Coronary artery (tissue), 2 donors: Measurements from ENCODE around the gene ZDHHC24.

Source experiments
- DNase-seq: peaks from one replicate; pipeline ENCODE4 v3.0.0-alpha.2; 2017; ENCODE audit warnings: low spot score
- H3K27ac ChIP-seq, 2 donors: fragments of 200-600 bp; sonication (generic); one replicate each; pipeline ENCODE4 v1.5.1; 2016 to 2019
- H3K4me3 ChIP-seq: fragments of 200-600 bp; sonication (generic); 2 replicates; pipeline ENCODE4 v1.5.1; 2016; ENCODE audit warnings: mild to moderate bottlenecking, moderate library complexity
- TF ChIP-seq, protein P1 (sequence below): fragments of 200-600 bp; sonication (generic); IDR thresholded peaks from one replicate; pipeline ENCODE4 v1.5.1; 2019; ENCODE audit warnings: antibody characterized with exemption

Gene ZDHHC24, protein sequence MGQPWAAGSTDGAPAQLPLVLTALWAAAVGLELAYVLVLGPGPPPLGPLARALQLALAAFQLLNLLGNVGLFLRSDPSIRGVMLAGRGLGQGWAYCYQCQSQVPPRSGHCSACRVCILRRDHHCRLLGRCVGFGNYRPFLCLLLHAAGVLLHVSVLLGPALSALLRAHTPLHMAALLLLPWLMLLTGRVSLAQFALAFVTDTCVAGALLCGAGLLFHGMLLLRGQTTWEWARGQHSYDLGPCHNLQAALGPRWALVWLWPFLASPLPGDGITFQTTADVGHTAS

DNA sequence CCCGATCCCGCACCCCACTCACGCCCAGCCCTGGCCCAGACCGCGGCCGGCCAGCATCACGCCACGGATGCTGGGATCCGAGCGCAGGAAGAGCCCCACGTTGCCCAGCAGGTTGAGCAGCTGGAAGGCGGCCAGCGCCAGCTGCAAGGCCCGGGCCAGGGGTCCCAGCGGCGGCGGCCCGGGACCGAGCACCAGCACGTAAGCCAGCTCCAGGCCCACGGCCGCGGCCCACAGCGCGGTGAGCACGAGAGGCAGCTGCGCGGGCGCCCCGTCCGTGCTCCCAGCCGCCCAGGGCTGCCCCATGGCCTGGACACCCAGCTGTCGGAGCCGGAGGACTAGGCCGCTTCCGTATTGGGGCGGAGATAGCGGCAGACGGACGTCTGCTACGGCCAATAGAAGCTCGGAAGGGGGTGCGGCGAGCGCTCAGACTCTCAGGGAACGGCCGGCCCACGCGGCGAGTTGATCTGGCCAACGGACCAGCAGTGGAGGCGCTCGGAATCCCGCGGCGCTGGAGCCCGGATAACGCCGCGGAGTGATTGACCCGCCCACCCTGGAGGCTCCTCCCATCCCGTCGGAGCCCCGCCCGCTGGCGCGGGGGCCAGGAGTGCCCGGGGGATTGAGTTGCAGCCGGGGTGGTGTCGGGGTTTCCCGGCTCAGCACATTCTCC is at the start of gene ZDHHC24:
Gene ZDHHC24, minus strand, starts transcription at position 348 of the 667 bp plus-strand sequence. Its CDS starts 45 bp downstream, at position 303.
- TF ChIP-seq, protein P1, sequence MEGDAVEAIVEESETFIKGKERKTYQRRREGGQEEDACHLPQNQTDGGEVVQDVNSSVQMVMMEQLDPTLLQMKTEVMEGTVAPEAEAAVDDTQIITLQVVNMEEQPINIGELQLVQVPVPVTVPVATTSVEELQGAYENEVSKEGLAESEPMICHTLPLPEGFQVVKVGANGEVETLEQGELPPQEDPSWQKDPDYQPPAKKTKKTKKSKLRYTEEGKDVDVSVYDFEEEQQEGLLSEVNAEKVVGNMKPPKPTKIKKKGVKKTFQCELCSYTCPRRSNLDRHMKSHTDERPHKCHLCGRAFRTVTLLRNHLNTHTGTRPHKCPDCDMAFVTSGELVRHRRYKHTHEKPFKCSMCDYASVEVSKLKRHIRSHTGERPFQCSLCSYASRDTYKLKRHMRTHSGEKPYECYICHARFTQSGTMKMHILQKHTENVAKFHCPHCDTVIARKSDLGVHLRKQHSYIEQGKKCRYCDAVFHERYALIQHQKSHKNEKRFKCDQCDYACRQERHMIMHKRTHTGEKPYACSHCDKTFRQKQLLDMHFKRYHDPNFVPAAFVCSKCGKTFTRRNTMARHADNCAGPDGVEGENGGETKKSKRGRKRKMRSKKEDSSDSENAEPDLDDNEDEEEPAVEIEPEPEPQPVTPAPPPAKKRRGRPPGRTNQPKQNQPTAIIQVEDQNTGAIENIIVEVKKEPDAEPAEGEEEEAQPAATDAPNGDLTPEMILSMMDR = no peak
- H3K27ac ChIP-seq = peak within 1 kb of the TSS; percentile 39 to 89
- peak within 1 kb of the TSS; percentile 97 for H3K4me3 ChIP-seq
- DNase-seq = peak; percentile 98

DNA sequence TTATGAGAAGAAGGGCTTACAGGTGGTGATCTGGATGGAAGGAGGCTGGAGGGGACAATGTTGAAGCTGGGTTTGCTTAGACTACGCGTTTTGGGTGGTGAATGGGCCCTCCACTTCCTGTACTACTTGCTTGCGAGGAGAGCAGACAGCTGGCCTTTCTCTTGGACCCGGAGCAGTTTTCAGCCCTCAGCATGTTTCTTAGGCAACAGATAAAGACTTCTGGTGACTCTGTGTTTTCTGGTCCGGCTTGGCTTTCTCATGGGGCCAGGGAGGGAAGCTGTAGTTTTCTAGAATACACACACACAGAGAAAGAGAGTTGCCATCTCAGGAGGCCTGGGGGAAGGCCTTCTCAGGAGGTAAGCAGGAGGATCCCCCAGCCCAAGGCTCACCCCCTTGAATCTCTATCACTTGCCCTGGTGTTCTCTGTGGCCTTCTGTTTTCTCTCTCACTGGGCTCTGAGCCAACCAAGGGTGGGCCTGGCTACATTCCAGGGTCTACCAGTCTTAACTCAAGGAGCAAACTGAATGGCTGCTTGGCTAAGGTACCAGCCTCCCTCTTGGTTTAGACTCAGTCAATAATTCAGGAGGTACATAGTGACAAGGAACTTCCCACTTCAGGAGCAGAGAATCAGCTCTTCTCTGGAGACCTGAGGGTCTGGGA is 49.5 kb upstream of the ZDHHC24 start:
- TF ChIP-seq, protein P1 = no peak
- H3K4me3 ChIP-seq = peak overlapping the region; percentile 5
- no peak for DNase-seq

DNA sequence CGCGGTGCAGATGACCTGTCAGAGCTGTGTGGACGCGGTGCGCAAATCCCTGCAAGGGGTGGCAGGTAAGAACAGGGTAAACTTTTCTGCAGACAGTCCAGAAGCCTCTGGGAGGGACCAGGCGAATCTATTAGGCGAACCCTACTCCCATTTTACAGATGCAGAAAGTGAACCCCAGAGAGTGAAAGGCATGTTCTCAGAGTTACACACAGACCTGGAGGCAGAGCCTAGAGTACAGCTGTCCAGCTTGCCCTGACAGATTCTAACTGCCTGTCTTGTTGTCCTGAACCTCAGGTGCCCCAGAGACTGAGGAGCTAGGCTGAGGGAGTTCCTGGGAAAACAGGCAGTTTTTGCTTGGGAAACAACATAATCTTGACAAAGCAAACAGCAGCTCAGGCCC is 47.8 kb upstream of the ZDHHC24 start:
- DNase-seq = no peak
- Histone ChIP-seq H3K4me3 (peak overlapping the region; percentile 81), H3K27ac (peak overlapping the region; percentile 79 to 91)
- TF ChIP-seq, protein P1 = no peak

More for the DNA sequence above, 49.5 kb upstream of the ZDHHC24 start:
- peak overlapping the region; percentile 57 to 80 for H3K27ac ChIP-seq

DNA sequence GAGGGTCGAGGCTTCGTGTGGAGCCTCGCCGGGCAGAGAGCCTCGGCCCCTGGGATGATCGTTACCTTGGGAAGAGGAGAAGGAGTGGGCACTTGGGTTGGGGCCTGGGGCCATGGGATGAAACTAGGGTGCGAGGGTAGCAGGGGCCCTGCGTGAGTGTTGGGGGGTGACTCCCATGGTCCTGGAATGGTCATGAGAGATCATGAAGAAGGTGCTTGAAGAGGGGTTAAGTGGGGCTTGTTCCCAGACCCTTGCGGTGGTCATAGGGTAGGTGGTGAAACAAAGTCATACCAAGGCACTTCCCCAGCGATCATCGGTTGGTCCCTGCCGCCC is 47.4 kb upstream of the ZDHHC24 start:
- H3K4me3 ChIP-seq = peak overlapping the region; percentile 81
- H3K27ac ChIP-seq = peak overlapping the region; percentile 79 to 91
- no peak for DNase-seq

DNA sequence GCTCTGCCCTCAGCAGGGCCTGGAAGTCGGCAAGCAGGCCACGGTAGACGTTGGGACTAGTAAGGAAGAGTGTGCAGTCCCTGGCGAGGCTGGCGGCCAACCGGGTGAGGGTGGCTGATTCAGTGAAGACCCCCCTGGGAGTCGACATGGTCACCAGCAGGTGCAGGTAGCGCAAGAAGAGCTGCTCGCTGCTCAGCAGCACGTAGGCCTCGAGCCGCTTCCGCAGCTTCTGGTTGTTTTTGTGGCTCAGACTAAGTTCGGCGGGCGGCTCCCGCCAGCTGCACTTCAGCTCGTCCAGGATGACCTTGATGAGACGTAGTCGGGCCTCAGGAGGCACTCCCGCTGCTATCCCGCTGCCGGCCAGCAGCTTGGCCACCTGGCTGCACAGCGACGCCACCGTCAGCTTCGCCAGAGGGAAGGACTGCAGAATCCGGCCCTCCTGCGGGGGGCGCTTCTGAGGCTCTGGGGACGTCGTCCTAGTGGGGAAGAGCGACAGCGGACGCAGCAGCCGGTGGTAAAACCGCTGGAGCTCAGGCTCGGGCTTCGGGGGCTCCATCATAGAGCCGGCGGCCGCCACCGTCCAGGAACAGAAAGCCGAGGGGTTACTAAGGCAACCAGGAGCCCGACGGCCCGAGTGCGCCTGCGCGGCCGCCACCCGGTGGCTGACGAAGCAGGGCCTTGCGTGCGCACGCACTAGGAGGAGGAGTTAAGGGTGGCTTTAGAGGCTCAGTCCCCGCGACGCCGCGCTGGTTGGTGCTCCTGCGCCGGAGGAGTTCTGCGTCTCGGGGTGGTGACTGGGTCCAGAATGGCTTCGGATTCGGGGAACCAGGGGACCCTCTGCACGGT is 46.8 kb upstream of the ZDHHC24 start, which contains the start of the genes CCDC87 and CCS:
Gene CCDC87, minus strand, starts transcription at position 607 of the 846 bp plus-strand sequence. Its CDS starts 48 bp downstream, at position 559.
Gene CCS, plus strand, starts transcription at position 729 of the 846 bp plus-strand sequence. Its CDS starts 77 bp downstream, at position 806.
- DNase-seq = peak; percentile 98
- Histone ChIP-seq H3K4me3 (peak within 1 kb of the TSS; percentile 81), H3K27ac (peak within 1 kb of the TSS; percentile 79 to 91)
- TF ChIP-seq, protein P1 = peak; percentile 23

More for the DNA sequence above, 47.4 kb upstream of the ZDHHC24 start:
- TF ChIP-seq, protein P1 = no peak

DNA sequence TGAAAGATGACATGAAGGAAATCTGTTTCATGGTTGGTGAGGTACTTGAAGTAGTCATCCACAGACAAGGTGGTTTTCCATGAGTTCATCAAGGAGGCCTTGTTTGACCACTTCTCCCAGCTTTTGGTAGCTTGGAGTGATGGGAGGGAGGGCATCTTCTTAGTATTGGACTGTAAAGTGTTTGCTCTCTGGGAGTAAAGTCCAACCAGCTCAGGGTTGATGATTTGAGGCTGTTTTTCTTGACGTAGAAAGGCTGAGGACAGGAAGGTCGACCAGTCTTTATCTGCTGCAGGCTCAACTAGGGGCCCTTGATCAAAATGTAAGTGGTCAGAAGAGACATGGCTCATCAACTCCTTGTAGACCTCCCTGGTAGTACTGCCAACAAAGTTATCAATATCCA is 45.3 kb upstream of the ZDHHC24 start:
- TF ChIP-seq, protein P1 = no peak

More for the DNA sequence above, 45.3 kb upstream of the ZDHHC24 start:
- Histone ChIP-seq H3K27ac (no peak overlapping the region), H3K4me3 (no peak overlapping the region)
- DNase-seq = no peak
